ENCODE data around the gene MYO15B. TPM values are rescaled to one million over a fixed set of nuclear protein-coding genes. Genes with fewer than 3 reads are reported as not detected.

The MYO15B gene
- total and polyA plus RNA-seq, 2 of the 4 experiments (the other 2 are of a cell fraction), result 0.18 to 0.65 TPM

- intact Hi-C loops (cut with micrococcal nuclease) (no loop called here), in situ Hi-C loops (cut with MboI; ENCODE audit: low sequenced_read_pairs) (no loop called here), dilution Hi-C loops (cut with HindIII; ENCODE audit: low sequenced_read_pairs, unreplicated experiment) (no loop called here)
- Histone ChIP-seq H2AK9ac (replicated peaks; ENCODE audit: low read depth, low read length, poor library complexity) (no peak overlapping the region), H2BK120ac (ENCODE audit: low read depth, low read length) (no peak overlapping the region), H3K4ac (ENCODE audit: low read depth, low read length) (no peak overlapping the region), H3K23ac (ENCODE audit: low read depth, low read length) (no peak overlapping the region), H4K91ac (ENCODE audit: insufficient read depth, low read depth, low read length) (no peak overlapping the region), H3K36me3 (ENCODE audit: control insufficient read depth, insufficient read depth, low read length) (no peaks in the 10 kb centered on the region), H4K5ac (ENCODE audit: low read depth, low read length) (no peak overlapping the region), H3K27ac (ENCODE audit: insufficient read depth, low read length) (no peak overlapping the region), H3K14ac (replicated peaks; ENCODE audit: low read depth, low read length) (no peak overlapping the region), H3K27me3 (ENCODE audit: control insufficient read depth, insufficient read depth, low read length) (no peaks in the 10 kb centered on the region), H4K20me1 (ENCODE audit: insufficient read depth, low read length) (no peaks in the 10 kb centered on the region), H2AFZ (replicated peaks; ENCODE audit: low read length, poor library complexity) (no peak overlapping the region), H3K4me1 (ENCODE audit: control insufficient read depth, insufficient read depth, low read length) (peaks cover 11% of the 10 kb centered on the region), H2AK5ac (ENCODE audit: low read depth, low read length) (no peak overlapping the region), H3K9ac (ENCODE audit: low read depth, low read length) (no peak overlapping the region), H3K9me3 (ENCODE audit: control insufficient read depth, insufficient read depth, low read length) (no peaks in the 10 kb centered on the region), H3K56ac (ENCODE audit: extremely low read depth, insufficient read depth, low read length) (no peak overlapping the region), H2BK5ac (ENCODE audit: low read depth, low read length, poor library complexity, severe bottlenecking) (no peak overlapping the region), H4K8ac (ENCODE audit: low read depth in 2 of 2, low read length in 2 of 2) (no peak overlapping the region), H3K79me1 (ENCODE audit: low read depth in 1 of 2, low read length in 2 of 2) (no peaks in the 10 kb centered on the region), H3K4me2 (ENCODE audit: low read depth, low read length) (no peak overlapping the region), H2BK15ac (ENCODE audit: low read depth, low read length) (no peak overlapping the region), H2BK20ac (ENCODE audit: low read depth, low read length) (no peak overlapping the region), H3K9me1 (ENCODE audit: insufficient read depth, low read length) (peaks cover 11% of the 10 kb centered on the region; the same call in 1 of the 2 replicates), H3K4me3 (ENCODE audit: insufficient read depth, low read depth, low read length) (no peak overlapping the region), H3K18ac (ENCODE audit: low read depth, low read length) (no peak overlapping the region)
- 92% methylated on average over 12 of the region's 21 CpGs; no CpG with 5 or more reads in 1 of the 2 experiments for whole genome bisulfite sequencing, 2 experiments (ENCODE audit: extremely low coverage in 2 of 2, insufficient read length in 1 of 2)
- CTCF ChIA-PET, result no interaction called here
- BruUV-seq (replicated peaks), result no TSS peak
- POLR2A ChIA-PET (ENCODE audit: unreplicated experiment), result no interaction called here
- no peak for DNase-seq
- ATAC-seq (ENCODE audit: low read depth), result no peak
- TF ChIP-seq CTCF (conservative IDR thresholded peaks at IDR 0.05; ENCODE audit: low read depth, low read length), result no peak
- TF ChIP-seq FOS (IDR thresholded peaks at IDR 0.05; ENCODE audit: low read depth, low read length), result no peak
- no peak for TF ChIP-seq RCOR1 (IDR thresholded peaks at IDR 0.05; ENCODE audit: insufficient replicate concordance, low read length)
- no peak for TF ChIP-seq BHLHE40 (IDR thresholded peaks at IDR 0.05; ENCODE audit: low read depth, low read length)
- TF ChIP-seq POLR2A (IDR thresholded peaks at IDR 0.05; ENCODE audit: low read depth, low read length), result no peak
- TF ChIP-seq MAFK (IDR thresholded peaks at IDR 0.05; ENCODE audit: low read depth, low read length), result no peak
- no peak for TF ChIP-seq RAD21 (IDR thresholded peaks at IDR 0.05; ENCODE audit: low read length)
- no peak for TF ChIP-seq MAZ (IDR thresholded peaks at IDR 0.05; ENCODE audit: borderline replicate concordance, low read depth, low read length)
- TF ChIP-seq CHD1 (IDR thresholded peaks at IDR 0.05; ENCODE audit: low read depth, low read length), result no peak
- no peak for TF ChIP-seq RFX5 (IDR thresholded peaks at IDR 0.05; ENCODE audit: low read depth, low read length)
- TF ChIP-seq USF2 (IDR thresholded peaks at IDR 0.05; ENCODE audit: low read depth, low read length), result no peak
Measured at GRCh38 chr17:75555679-75556153, 31.9 kb upstream of the MYO15B start.

Data from IMR-90 (cell line).